SK-N-SH (cell line): Measurements from ENCODE around the gene UBTD1. TPM values are rescaled to one million over a fixed set of nuclear protein-coding genes. Genes with fewer than 3 reads are reported as not detected.

Source experiments
- CTCF ChIA-PET: fragments of 300-600, 350-600 bp; formaldehyde crosslinking; extraction: SDS; loops from one replicate; lab custom pipeline; 2021; lab: Yijun Ruan, JAX
- POLR2A ChIA-PET: fragments of 350-600 bp; sonication (Branson Sonifier 250); formaldehyde crosslinking; extraction: SDS; loops from one replicate; lab custom pipeline; 2020; ENCODE audit warnings: antibody characterized with exemption, inconsistent platforms; lab: Yijun Ruan, JAX
- DNase-seq: peaks from one replicate; pipeline ENCODE4 v3.0.0; 2012
- H2AFZ ChIP-seq: fragments of 200-600 bp; sonication (generic); 2 replicates; pipeline ENCODE4 v1.8.1; 2016; ENCODE audit warnings: antibody characterized with exemption, mild to moderate bottlenecking, low read depth
- H3F3A ChIP-seq: fragments of 200-600 bp; sonication (generic); replicated peaks from 2 replicates; pipeline ENCODE3; 2016; ENCODE audit warnings: antibody characterized with exemption, mild to moderate bottlenecking; ENCODE audit not compliant: insufficient read depth
- H3K27ac ChIP-seq, 2 experiments: fragments of 200-500 bp in 1 of 2; fragments of 200-600 bp in 1 of 2; sonication (Bioruptor generic) in 1 of 2; sonication (generic), shearing (Covaris generic) in 1 of 2; 2 replicates each; pipeline versions ENCODE4 v1.5.1 to v1.6.1; 2014 to 2016; ENCODE audit warnings: low read depth in 2 of 2, inconsistent platforms in 1 of 2, low read length in 1 of 2, mild to moderate bottlenecking in 1 of 2, mixed read lengths in 1 of 2
- H3K27me3 ChIP-seq: fragments of 200-600 bp; sonication (generic), shearing (Covaris generic); 2 replicates; pipeline ENCODE4 v1.6.1; 2016; ENCODE audit warnings: mixed run types; ENCODE audit not compliant: insufficient read depth
- H3K36me3 ChIP-seq, 2 experiments: fragments of 200-500 bp in 1 of 2; fragments of 200-600 bp in 1 of 2; sonication (Bioruptor generic) in 1 of 2; sonication (generic) in 1 of 2; replicated peaks in 1 of 2; 2 replicates each; pipeline versions ENCODE3 to v1.5.1; 2014 to 2016; ENCODE audit warnings: low read length in 1 of 2, mild to moderate bottlenecking in 1 of 2; ENCODE audit not compliant: insufficient read depth in 2 of 2, control insufficient read depth in 1 of 2
- H3K4me1 ChIP-seq, 2 experiments: fragments of 200-500 bp in 1 of 2; fragments of 200-600 bp in 1 of 2; sonication (Bioruptor generic) in 1 of 2; sonication (generic), shearing (Covaris generic) in 1 of 2; 2 replicates each; pipeline versions ENCODE4 v1.5.1 to v1.6.1; 2014 to 2016; ENCODE audit warnings: low read depth in 1 of 2, low read length in 1 of 2, mixed run types in 1 of 2; ENCODE audit not compliant: insufficient read depth in 2 of 2, control insufficient read depth in 1 of 2
- H3K4me2 ChIP-seq: fragments of 200-600 bp; sonication (generic), shearing (Covaris generic); 2 replicates; pipeline ENCODE4 v1.6.1; 2017; ENCODE audit warnings: mixed run types
- H3K4me3 ChIP-seq, 2 experiments: fragments of 200-500 bp in 1 of 2; fragments of 200-600 bp in 1 of 2; sonication (Bioruptor generic) in 1 of 2; sonication (generic), shearing (Covaris generic) in 1 of 2; 2 replicates each; pipeline versions ENCODE4 v1.5.1 to v1.8.1; 2014 to 2016; ENCODE audit warnings: low read depth in 2 of 2, inconsistent platforms in 1 of 2, low read length in 1 of 2, mild to moderate bottlenecking in 1 of 2, mixed read lengths in 1 of 2, moderate library complexity in 1 of 2
- H3K79me2 ChIP-seq: fragments of 200-600 bp; sonication (generic); 2 replicates; pipeline ENCODE4 v1.8.1; 2017; ENCODE audit warnings: mild to moderate bottlenecking; ENCODE audit not compliant: insufficient read depth
- H3K9ac ChIP-seq: fragments of 200-600 bp; sonication (generic); 2 replicates; pipeline ENCODE4 v1.6.1; 2017; ENCODE audit warnings: mixed run types
- H3K9me2 ChIP-seq: fragments of 200-600 bp; sonication (generic); 2 replicates; pipeline ENCODE4 v1.6.1; 2017; ENCODE audit warnings: mixed run types
- H3K9me3 ChIP-seq: fragments of 200-600 bp; sonication (generic); 2 replicates; pipeline ENCODE4 v1.6.1; 2017; ENCODE audit warnings: mixed run types, mild to moderate bottlenecking, moderate library complexity
- H4K20me1 ChIP-seq: fragments of 200-600 bp; sonication (generic); 2 replicates; pipeline ENCODE4 v1.6.1; 2017; ENCODE audit warnings: mild to moderate bottlenecking, mixed run types; ENCODE audit not compliant: insufficient read depth
- CHD2 ChIP-seq: fragments of 150-350 bp; IDR thresholded peaks from 2 replicates; pipeline ENCODE4 v1.6.1; 2018; ENCODE audit warnings: low read length; ENCODE audit not compliant: partially characterized antibody
- ELF1 ChIP-seq: IDR thresholded peaks from 2 replicates; pipeline ENCODE4 v1.4.0; 2012
- EP300 ChIP-seq, 2 experiments: IDR thresholded peaks; 2 replicates each; pipeline versions ENCODE4 v1.4.0 to v1.6.1; 2012; ENCODE audit warnings: borderline replicate concordance in 1 of 2, low read depth in 1 of 2, low read length in 1 of 2
- EZH2phosphoT487 ChIP-seq: fragments of 200-600 bp; sonication (generic); IDR thresholded peaks from 2 replicates; pipeline ENCODE4 v1.6.1; 2017; ENCODE audit warnings: low read depth, mixed run types, mild to moderate bottlenecking, antibody characterized with exemption, moderate library complexity, borderline replicate concordance
- FOSL2 ChIP-seq: IDR thresholded peaks from 2 replicates; pipeline ENCODE4 v1.4.0; 2012; ENCODE audit warnings: low read depth, mild to moderate bottlenecking, moderate library complexity, borderline replicate concordance
- FOXM1 ChIP-seq: IDR thresholded peaks from 2 replicates; pipeline ENCODE4 v1.4.0; 2012; ENCODE audit warnings: low read depth, mild to moderate bottlenecking
- GABPA ChIP-seq: IDR thresholded peaks from 2 replicates; pipeline ENCODE4 v1.4.0; 2012; ENCODE audit warnings: low read depth, mild to moderate bottlenecking
- POLR2AphosphoS5 ChIP-seq: IDR thresholded peaks from 2 replicates; pipeline ENCODE4 v1.6.1; 2012; ENCODE audit warnings: low read depth, low read length
- RAD21 ChIP-seq: IDR thresholded peaks from 2 replicates; pipeline ENCODE4 v1.6.1; 2012; ENCODE audit warnings: mild to moderate bottlenecking, low read length
- RCOR1 ChIP-seq: fragments of 150-350 bp; IDR thresholded peaks from 2 replicates; pipeline ENCODE4 v1.6.1; 2017; ENCODE audit warnings: antibody characterized with exemption, low read length
- RFX5 ChIP-seq: IDR thresholded peaks from 2 replicates; pipeline ENCODE4 v1.6.1; 2012; ENCODE audit warnings: mild to moderate bottlenecking, improper control_type of control experiment, low read length
- RXRA ChIP-seq: IDR thresholded peaks from 2 replicates; pipeline ENCODE4 v1.4.0; 2012; ENCODE audit warnings: low read depth, mild to moderate bottlenecking, borderline replicate concordance
- SIN3A ChIP-seq: IDR thresholded peaks from 2 replicates; pipeline ENCODE4 v1.6.1; 2012; ENCODE audit warnings: low read depth, mild to moderate bottlenecking, low read length, moderate library complexity, borderline replicate concordance
- TCF12 ChIP-seq: IDR thresholded peaks from 2 replicates; pipeline ENCODE4 v1.4.0; 2012
- YY1 ChIP-seq: IDR thresholded peaks from 2 replicates; pipeline ENCODE4 v1.4.0; 2012; ENCODE audit warnings: low read depth, mild to moderate bottlenecking
- WGBS: methylation state at CpG from one replicate; pipeline ENCODE4 v1.1.6; 2017; ENCODE audit warnings: low lambda C conversion rate; 5-methylcytosine and 5-hydroxymethylcytosine counted together
- polyA plus RNA-seq, 3 experiments: library from polyadenylated mRNA; depleted of rRNA; stranded (reverse); fragments of >200 nt; gene quantifications; 2 replicates each; pipeline ENCODE4 v1.2.3, GENCODE V29; 2012
- TF ChIP-seq, protein P1 (sequence below): fragments of 150-350 bp; IDR thresholded peaks from 2 replicates; pipeline ENCODE4 v1.6.1; 2016; ENCODE audit warnings: mild to moderate bottlenecking, low read depth, low read length
- TF ChIP-seq, protein P2 (sequence below): IDR thresholded peaks from 2 replicates; pipeline ENCODE4 v1.6.1; 2012; ENCODE audit warnings: mild to moderate bottlenecking, low read depth, low read length, moderate library complexity
- TF ChIP-seq, protein P3 (sequence below): fragments of 150-350 bp; IDR thresholded peaks from 2 replicates; pipeline ENCODE4 v1.6.1; 2017; ENCODE audit warnings: antibody characterized with exemption, low read length, low read depth, borderline replicate concordance
- TF ChIP-seq, protein P4 (sequence below): IDR thresholded peaks from 2 replicates; pipeline ENCODE4 v1.4.0; 2012; ENCODE audit warnings: low read depth, borderline replicate concordance
- TF ChIP-seq, protein P5 (sequence below): IDR thresholded peaks from 2 replicates; pipeline ENCODE4 v1.4.0; 2012; ENCODE audit warnings: low read depth

The UBTD1 gene
- polyA plus RNA-seq, 1 of the 3 experiments (the other 2 are of a cell fraction), result 38.8 TPM

DNA sequence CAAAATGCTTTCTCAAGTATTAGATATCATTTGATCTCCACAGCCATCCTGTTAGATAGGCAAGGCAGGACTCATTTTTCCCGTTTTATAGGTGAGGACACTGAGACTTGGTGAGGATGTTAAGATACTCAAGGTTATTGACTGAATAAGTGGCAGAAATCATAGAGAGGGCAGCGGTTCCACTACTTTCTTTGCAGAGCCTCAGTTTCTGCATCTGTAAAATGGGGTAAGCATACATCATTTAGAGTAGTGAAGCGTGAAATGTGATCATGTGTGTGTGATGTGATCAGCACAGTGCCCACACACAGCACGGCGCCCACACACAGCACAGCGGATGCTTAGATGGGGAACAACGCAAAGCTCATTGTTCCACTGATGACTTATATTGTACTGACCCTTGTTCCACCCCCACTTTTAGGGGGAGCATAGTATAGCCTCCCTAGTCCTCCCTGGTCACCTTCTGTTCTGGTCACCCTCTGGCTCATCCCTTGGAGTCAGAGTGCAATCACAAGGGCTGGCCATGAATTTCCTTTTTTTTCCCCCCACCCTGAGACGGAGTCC, 10.5 kb downstream of the UBTD1 start:
- Histone ChIP-seq H3K9ac (no peak overlapping the region), H3K79me2 (peaks cover 82% of the 10 kb centered on the region), H2AFZ (no peak overlapping the region), H4K20me1 (peaks cover 92% of the 10 kb centered on the region), H3F3A (no peaks in the 10 kb centered on the region), H3K36me3 (no peaks in the 10 kb centered on the region), H3K4me2 (no peak overlapping the region), H3K27me3 (no peaks in the 10 kb centered on the region), H3K27ac (no peak overlapping the region), H3K4me3 (no peak overlapping the region), H3K9me3 (no peaks in the 10 kb centered on the region), H3K9me2 (no peaks in the 10 kb centered on the region), H3K4me1 (no peaks in the 10 kb centered on the region)
- no peak for DNase-seq
- ChIA-PET POLR2A (no interaction called here), CTCF (interaction anchor here (0.9 kb wide), 1 partner anchor 12 kb away, joined by 3 read pairs; no protein-coding TSS in a partner anchor)
- TF ChIP-seq TCF12, result no peak
- TF ChIP-seq RFX5, result no peak
- TF ChIP-seq, protein P1, sequence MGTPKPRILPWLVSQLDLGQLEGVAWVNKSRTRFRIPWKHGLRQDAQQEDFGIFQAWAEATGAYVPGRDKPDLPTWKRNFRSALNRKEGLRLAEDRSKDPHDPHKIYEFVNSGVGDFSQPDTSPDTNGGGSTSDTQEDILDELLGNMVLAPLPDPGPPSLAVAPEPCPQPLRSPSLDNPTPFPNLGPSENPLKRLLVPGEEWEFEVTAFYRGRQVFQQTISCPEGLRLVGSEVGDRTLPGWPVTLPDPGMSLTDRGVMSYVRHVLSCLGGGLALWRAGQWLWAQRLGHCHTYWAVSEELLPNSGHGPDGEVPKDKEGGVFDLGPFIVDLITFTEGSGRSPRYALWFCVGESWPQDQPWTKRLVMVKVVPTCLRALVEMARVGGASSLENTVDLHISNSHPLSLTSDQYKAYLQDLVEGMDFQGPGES, result no peak
- no peak for TF ChIP-seq CHD2
- TF ChIP-seq FOXM1, result no peak
- TF ChIP-seq ELF1, result no peak
- TF ChIP-seq, protein P2, sequence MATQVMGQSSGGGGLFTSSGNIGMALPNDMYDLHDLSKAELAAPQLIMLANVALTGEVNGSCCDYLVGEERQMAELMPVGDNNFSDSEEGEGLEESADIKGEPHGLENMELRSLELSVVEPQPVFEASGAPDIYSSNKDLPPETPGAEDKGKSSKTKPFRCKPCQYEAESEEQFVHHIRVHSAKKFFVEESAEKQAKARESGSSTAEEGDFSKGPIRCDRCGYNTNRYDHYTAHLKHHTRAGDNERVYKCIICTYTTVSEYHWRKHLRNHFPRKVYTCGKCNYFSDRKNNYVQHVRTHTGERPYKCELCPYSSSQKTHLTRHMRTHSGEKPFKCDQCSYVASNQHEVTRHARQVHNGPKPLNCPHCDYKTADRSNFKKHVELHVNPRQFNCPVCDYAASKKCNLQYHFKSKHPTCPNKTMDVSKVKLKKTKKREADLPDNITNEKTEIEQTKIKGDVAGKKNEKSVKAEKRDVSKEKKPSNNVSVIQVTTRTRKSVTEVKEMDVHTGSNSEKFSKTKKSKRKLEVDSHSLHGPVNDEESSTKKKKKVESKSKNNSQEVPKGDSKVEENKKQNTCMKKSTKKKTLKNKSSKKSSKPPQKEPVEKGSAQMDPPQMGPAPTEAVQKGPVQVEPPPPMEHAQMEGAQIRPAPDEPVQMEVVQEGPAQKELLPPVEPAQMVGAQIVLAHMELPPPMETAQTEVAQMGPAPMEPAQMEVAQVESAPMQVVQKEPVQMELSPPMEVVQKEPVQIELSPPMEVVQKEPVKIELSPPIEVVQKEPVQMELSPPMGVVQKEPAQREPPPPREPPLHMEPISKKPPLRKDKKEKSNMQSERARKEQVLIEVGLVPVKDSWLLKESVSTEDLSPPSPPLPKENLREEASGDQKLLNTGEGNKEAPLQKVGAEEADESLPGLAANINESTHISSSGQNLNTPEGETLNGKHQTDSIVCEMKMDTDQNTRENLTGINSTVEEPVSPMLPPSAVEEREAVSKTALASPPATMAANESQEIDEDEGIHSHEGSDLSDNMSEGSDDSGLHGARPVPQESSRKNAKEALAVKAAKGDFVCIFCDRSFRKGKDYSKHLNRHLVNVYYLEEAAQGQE, result no peak
- TF ChIP-seq, protein P3, sequence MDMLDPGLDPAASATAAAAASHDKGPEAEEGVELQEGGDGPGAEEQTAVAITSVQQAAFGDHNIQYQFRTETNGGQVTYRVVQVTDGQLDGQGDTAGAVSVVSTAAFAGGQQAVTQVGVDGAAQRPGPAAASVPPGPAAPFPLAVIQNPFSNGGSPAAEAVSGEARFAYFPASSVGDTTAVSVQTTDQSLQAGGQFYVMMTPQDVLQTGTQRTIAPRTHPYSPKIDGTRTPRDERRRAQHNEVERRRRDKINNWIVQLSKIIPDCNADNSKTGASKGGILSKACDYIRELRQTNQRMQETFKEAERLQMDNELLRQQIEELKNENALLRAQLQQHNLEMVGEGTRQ, result no peak
- TF ChIP-seq RXRA, result no peak
- no peak for TF ChIP-seq RCOR1
- TF ChIP-seq SIN3A, result no peak
- no peak for TF ChIP-seq YY1
- WGBS, result 94% methylated on average over 8 of the region's 8 CpGs

DNA sequence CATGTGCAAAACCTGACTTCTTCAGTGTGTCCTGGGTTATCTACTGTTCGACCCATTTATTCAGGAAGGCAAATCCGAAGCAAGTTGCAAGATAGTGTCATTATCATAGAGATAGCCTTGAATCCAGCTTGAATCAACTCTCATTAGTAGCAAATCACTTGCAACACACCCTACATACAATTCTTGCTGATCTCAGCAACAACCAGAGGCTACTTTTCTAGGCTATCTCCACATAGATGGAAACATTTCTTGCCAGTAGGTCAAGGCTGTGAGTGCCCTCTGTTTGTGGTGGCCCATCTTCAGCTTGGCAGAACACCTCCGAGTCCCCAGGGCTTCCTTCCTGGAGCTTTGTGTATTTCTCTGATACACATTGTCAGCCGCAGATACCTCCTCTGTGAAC, 12.0 kb downstream of the UBTD1 start:
- CTCF ChIA-PET, result no interaction called here
- Histone ChIP-seq H3F3A (no peaks in the 10 kb centered on the region), H3K36me3 (no peaks in the 10 kb centered on the region), H3K79me2 (peaks cover 76% of the 10 kb centered on the region), H3K9me3 (no peaks in the 10 kb centered on the region), H3K4me2 (no peak overlapping the region), H3K9ac (no peak overlapping the region), H3K27ac (no peak overlapping the region), H2AFZ (no peak overlapping the region), H4K20me1 (peaks cover 91% of the 10 kb centered on the region)
- no peak for TF ChIP-seq RAD21
- no peak for TF ChIP-seq GABPA
- TF ChIP-seq, protein P4, sequence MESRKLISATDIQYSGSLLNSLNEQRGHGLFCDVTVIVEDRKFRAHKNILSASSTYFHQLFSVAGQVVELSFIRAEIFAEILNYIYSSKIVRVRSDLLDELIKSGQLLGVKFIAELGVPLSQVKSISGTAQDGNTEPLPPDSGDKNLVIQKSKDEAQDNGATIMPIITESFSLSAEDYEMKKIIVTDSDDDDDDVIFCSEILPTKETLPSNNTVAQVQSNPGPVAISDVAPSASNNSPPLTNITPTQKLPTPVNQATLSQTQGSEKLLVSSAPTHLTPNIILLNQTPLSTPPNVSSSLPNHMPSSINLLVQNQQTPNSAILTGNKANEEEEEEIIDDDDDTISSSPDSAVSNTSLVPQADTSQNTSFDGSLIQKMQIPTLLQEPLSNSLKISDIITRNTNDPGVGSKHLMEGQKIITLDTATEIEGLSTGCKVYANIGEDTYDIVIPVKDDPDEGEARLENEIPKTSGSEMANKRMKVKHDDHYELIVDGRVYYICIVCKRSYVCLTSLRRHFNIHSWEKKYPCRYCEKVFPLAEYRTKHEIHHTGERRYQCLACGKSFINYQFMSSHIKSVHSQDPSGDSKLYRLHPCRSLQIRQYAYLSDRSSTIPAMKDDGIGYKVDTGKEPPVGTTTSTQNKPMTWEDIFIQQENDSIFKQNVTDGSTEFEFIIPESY, result no peak
- no peak for TF ChIP-seq EP300 (IDR thresholded peaks at IDR 0.05; ENCODE audit: borderline replicate concordance in 1 of 2, low read depth in 1 of 2, low read length in 1 of 2)
- TF ChIP-seq FOSL2, result no peak
- TF ChIP-seq POLR2AphosphoS5, result no peak
- TF ChIP-seq CHD2, result no peak
- TF ChIP-seq, protein P5, sequence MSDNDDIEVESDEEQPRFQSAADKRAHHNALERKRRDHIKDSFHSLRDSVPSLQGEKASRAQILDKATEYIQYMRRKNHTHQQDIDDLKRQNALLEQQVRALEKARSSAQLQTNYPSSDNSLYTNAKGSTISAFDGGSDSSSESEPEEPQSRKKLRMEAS, result no peak
- TF ChIP-seq FOXM1, result no peak
- no peak for TF ChIP-seq YY1
- TF ChIP-seq EZH2phosphoT487, result no peak
- TF ChIP-seq, all 33 proteins: peak for 0
- Histone ChIP-seq H3K4me3 (no peak overlapping the region), H3K9me2 (no peaks in the 10 kb centered on the region), H3K4me1 (no peaks in the 10 kb centered on the region), H3K27me3 (no peaks in the 10 kb centered on the region)
- WGBS, result 91% methylated on average over 4 of the region's 4 CpGs
- POLR2A ChIA-PET, result no interaction called here
- DNase-seq, result no peak
